Common myeloid progenitor, CD34-positive (primary cell): Measurements from ENCODE around the gene DCAF15.
"Not testable (repeated sequence)": the region's sequence is repeated elsewhere in the genome, so short reads cannot be mapped to it uniquely, and the experiment has no call there.

Experiments used
- CTCF ChIA-PET: fragments of 350-600 bp; sonication (Branson Sonifier 250); formaldehyde crosslinking; loops from one replicate; lab custom pipeline; 2021; ENCODE audit warnings: antibody characterized with exemption; lab: Charles Lee
- POLR2A ChIA-PET: fragments of 350-600 bp; sonication (Branson Sonifier 250); formaldehyde crosslinking; loops from one replicate; lab custom pipeline; 2021; ENCODE audit warnings: antibody characterized with exemption; lab: Charles Lee
- DNase-seq, 3 donors: peaks; one replicate each; pipeline versions ENCODE4 v3.0.0 to v3.0.0-alpha.2; 2013
- H3K27ac ChIP-seq, 2 experiments: 1 replicate in 1 of 2; 2 replicates in 1 of 2; pipeline ENCODE4 v1.7.0; 2013; ENCODE audit warnings: inconsistent platforms in 2 of 2, low read length in 2 of 2, mild to moderate bottlenecking in 2 of 2, low read depth in 1 of 2, moderate library complexity in 1 of 2; ENCODE audit not compliant: severe bottlenecking in 2 of 2, insufficient read depth in 1 of 2, poor library complexity in 1 of 2
- H3K27me3 ChIP-seq, 5 experiments: replicated peaks in 2 of 5; 1 replicate in 3 of 5; 2 replicates in 2 of 5; pipeline versions ENCODE4 v1.6.1 to v1.7.0; 2013; ENCODE audit warnings: low read length in 4 of 5, mild to moderate bottlenecking in 2 of 5, moderate library complexity in 2 of 5, inconsistent platforms in 1 of 5; ENCODE audit not compliant: insufficient read depth in 5 of 5, control insufficient read depth in 4 of 5
- H3K36me3 ChIP-seq, 4 experiments: 1 replicate in 2 of 4; 2 replicates in 2 of 4; pipeline versions ENCODE4 v1.6.1 to v1.7.0; 2013; ENCODE audit warnings: low read length in 3 of 4, control low read depth in 1 of 4, mild to moderate bottlenecking in 1 of 4; ENCODE audit not compliant: control insufficient read depth in 4 of 4, insufficient read depth in 4 of 4
- H3K4me1 ChIP-seq, 4 experiments: 1 replicate in 3 of 4; 2 replicates in 1 of 4; pipeline versions ENCODE4 v1.6.1 to v1.7.1; 2013; ENCODE audit warnings: low read length in 3 of 4, mild to moderate bottlenecking in 3 of 4, control low read depth in 1 of 4, inconsistent platforms in 1 of 4, moderate library complexity in 1 of 4; ENCODE audit not compliant: control insufficient read depth in 4 of 4, insufficient read depth in 4 of 4; ENCODE audit errors: control extremely low read depth in 1 of 4
- H3K4me3 ChIP-seq, 7 experiments: 1 replicate in 4 of 7; 2 replicates in 3 of 7; pipeline versions ENCODE4 v1.5.1 to v1.7.0; 2013; ENCODE audit warnings: mild to moderate bottlenecking in 7 of 7, low read length in 6 of 7, moderate library complexity in 6 of 7, inconsistent platforms in 2 of 7, low read depth in 2 of 7, control low read depth in 1 of 7; ENCODE audit not compliant: insufficient read depth in 4 of 7, control insufficient read depth in 1 of 7; ENCODE audit errors: extremely low read depth in 1 of 7
- H3K9me3 ChIP-seq, 5 experiments: 1 replicate in 4 of 5; 2 replicates in 1 of 5; pipeline versions ENCODE4 v1.6.1 to v1.7.1; 2013; ENCODE audit warnings: low read length in 4 of 5, mild to moderate bottlenecking in 2 of 5, inconsistent platforms in 1 of 5, low read depth in 1 of 5, moderate library complexity in 1 of 5; ENCODE audit not compliant: control insufficient read depth in 4 of 5, insufficient read depth in 2 of 5; ENCODE audit errors: control extremely low read depth in 1 of 5
- WGBS: methylation state at CpG from one replicate; pipeline ENCODE4 v1.1.5; 2013; ENCODE audit not compliant: insufficient coverage; 5-methylcytosine and 5-hydroxymethylcytosine counted together

Gene DCAF15

DNA sequence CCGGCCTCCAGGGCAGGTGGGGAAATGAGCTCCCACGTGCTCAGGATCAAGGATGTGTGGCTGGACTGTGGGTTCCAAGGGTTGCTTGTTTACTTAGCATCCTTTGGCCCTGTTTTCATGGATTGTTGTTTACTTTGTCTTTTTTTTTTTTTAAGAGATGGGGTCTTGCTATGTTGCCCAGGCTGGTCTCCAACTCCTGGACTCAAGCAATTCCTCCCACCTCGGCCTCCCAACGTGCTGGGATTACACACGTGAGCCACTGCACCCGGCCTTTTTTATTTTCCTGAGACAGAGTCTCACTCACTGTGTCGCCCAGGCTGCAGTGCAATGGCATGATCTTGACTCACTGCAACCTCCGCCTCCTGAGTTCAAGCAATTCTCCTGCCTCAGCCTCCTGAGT lies 14.9 kb downstream of the DCAF15 start:
- 97% methylated on average over 8 of the region's 8 CpGs for WGBS
- POLR2A ChIA-PET, H3K4me1 ChIP-seq, DNase-seq, H3K4me3 ChIP-seq, H3K27me3 ChIP-seq, H3K27ac ChIP-seq, H3K9me3 ChIP-seq, CTCF ChIA-PET: not testable (repeated sequence)
- H3K36me3 ChIP-seq, result peaks cover 11 to 69% (median 54%) of the 10 kb centered on the region in 4 experiments

DNA sequence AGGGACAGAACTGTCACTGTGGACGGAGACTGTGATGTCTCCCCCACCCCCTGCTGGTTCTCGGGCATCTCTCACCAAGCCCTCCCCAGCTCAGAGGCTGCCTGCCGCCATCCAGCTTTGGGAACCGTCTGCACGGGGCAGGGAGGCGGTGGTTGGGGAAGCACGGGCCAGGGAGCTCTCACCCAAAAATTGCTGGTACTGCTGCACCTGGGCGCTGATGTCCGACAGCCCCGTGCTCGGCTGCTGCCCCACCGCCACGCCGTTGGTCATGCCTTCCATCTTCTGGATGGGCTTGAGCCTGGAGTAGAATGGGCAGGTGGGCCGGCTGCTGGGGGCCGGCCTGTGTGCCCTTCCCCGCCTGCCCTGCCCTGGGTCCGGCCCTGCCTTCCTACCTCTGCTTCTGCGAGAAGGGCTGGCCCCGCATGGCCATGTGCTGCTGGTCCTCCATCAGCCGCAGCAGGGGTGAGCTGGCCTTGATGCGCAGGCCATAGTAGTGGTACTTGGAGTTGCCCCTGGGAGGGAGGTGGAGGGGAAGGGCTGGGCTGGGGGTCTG lies 16.1 kb downstream of the DCAF15 start:
- Histone ChIP-seq H3K27ac (no peak overlapping the region), H3K4me1 (no peaks in the 10 kb centered on the region), H3K4me3 (no peak overlapping the region), H3K9me3 (no peaks in the 10 kb centered on the region), H3K27me3 (no peaks in the 10 kb centered on the region), H3K36me3 (peaks cover 11 to 70% (median 54%) of the 10 kb centered on the region in 4 experiments)
- POLR2A ChIA-PET, result interaction anchor here (0.8 kb wide), 1 partner anchor 18 kb away, joined by 3 read pairs; no protein-coding TSS in a partner anchor
- CTCF ChIA-PET, result interaction anchor here (0.6 to 1.1 kb wide), 5 partner anchors 9 to 74 kb away, joined by 3 to 5 read pairs (median 3); no protein-coding TSS in a partner anchor
- 95% methylated on average over 14 of the region's 22 CpGs for WGBS
- no peak for DNase-seq

DNA sequence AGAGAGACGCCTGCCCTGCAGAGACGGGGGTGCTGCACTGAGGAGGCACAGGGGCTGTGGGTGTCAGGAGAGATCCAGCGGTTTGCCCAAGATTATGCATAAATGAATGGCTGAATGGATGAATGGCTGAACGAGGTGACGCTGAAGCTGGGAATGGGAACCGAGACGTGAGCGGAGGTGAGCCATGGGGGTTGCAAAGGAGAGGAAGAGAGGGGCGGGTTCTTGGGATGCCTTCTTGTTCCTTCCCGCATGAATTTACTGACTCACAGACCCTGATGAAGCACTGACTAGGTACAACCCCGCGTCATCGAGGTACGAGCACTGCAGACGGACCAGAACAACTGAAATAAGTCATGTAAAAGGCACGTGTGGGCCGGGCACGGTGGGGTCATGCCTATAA lies 16.7 kb downstream of the DCAF15 start:
- Histone ChIP-seq H3K36me3 (peaks cover 11 to 70% (median 53%) of the 10 kb centered on the region in 4 experiments), H3K27ac (no peak overlapping the region), H3K4me1 (no peaks in the 10 kb centered on the region), H3K9me3 (no peaks in the 10 kb centered on the region), H3K27me3 (no peaks in the 10 kb centered on the region), H3K4me3 (no peak overlapping the region)
- WGBS, result 98% methylated on average over 18 of the region's 18 CpGs
- POLR2A ChIA-PET, result no interaction called here
- CTCF ChIA-PET, result interaction anchor here (0.7 to 1.2 kb wide), 3 partner anchors 9 to 73 kb away, joined by 3 to 5 read pairs (median 4); no protein-coding TSS in a partner anchor
- no peak for DNase-seq

DNA sequence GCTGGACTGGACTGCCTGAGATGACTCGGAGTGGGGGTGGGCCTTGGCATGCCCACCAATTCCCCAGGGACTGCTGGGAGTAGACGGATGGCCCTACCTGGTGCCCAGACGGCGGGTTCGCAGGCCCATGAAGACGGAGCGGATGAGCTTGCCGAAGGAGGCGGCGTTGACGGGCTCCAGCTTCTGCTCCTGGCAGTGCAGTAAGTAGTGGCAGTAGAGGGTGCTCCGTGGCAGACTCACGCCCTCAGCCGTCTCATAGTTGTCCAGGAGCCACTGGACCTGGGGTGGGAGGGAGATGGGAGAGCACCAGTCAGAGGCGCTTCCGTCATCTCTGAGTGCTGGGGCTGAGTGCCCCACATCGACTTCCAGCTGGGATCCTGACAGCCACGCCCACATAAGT lies 17.6 kb downstream of the DCAF15 start:
- no peak for DNase-seq
- Histone ChIP-seq H3K27me3 (no peaks in the 10 kb centered on the region), H3K36me3 (peaks cover 8 to 71% (median 54%) of the 10 kb centered on the region in 4 experiments), H3K4me3 (no peak overlapping the region), H3K4me1 (no peaks in the 10 kb centered on the region), H3K9me3 (no peaks in the 10 kb centered on the region), H3K27ac (no peak overlapping the region)
- ChIA-PET POLR2A (no interaction called here), CTCF (interaction anchor here (1.0 to 1.4 kb wide), 4 partner anchors 10 to 91 kb away, joined by 3 to 6 read pairs (median 4); no protein-coding TSS in a partner anchor)
- 94% methylated on average over 17 of the region's 18 CpGs for WGBS

DNA sequence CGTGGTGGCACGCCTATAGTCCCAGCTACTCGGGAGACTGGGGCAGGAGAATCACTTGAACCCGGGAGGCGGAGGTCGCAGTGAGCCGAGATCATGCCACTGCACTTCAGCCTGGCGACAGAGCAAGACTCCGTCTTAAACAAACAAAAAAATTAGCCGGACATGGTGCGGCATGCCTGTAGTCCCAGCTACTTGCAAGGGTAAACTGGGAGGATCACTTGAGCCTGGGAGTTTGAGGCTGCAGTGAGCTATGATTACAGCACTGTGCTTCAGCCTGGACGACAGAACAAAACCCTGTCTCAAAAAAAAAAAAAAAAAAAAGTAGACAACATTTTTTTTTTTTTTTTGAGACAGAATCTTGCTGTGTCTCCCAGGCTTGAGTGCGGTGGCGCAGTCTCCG lies 19.6 kb downstream of the DCAF15 start:
- H3K27me3 ChIP-seq, H3K4me3 ChIP-seq, H3K4me1 ChIP-seq, POLR2A ChIA-PET, H3K9me3 ChIP-seq, DNase-seq, H3K27ac ChIP-seq: not testable (repeated sequence)
- WGBS, result 95% methylated on average over 10 of the region's 15 CpGs
- H3K36me3 ChIP-seq, result peaks cover 8 to 62% (median 42%) of the 10 kb centered on the region in 4 experiments
- CTCF ChIA-PET, result interaction anchor here (1.0 to 1.4 kb wide), 5 partner anchors 11 to 90 kb away, joined by 3 to 4 read pairs (median 4); no protein-coding TSS in a partner anchor

DNA sequence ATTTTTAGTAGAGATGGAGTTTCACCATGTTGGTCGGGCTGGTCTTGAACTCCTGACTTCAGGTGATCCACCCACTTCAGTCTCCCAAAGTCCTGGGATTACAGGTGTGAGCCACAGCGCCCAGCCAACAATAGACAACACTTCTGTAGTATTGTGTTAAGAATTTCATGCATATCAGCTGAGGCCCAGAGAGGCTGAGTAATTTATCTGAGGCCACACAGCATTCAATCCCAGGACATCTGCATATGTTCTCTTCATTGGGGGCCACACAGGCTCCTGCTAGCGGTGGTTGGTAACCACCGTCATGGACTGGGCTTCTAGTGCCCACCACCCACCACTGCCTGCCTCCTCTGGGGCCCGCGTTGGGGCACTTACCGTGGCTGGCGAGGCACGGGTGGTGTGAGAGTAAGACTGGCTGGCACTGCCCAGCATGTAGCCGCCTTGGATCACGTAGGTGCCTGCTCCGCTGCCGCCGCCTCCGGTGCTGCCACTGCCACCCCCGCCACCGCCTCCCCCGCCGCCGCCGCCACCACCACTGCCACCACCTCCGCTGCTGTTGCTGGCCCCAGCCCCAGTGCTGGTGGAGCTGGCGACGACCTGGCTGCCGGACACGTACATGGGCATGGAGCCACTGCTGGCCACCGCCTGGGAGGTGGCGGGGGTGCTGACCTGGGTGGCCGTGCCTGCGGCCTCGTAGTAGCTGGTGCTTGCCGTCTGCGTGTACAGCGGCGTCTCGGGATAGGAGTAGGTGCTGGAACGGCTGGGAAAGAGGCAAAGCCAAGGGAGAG lies 20.3 kb downstream of the DCAF15 start:
- POLR2A ChIA-PET, result no interaction called here
- H3K36me3 ChIP-seq, result peaks cover 8 to 56% (median 38%) of the 10 kb centered on the region in 4 experiments
- H3K27ac ChIP-seq, result no peak overlapping the region
- H3K9me3 ChIP-seq, result no peaks in the 10 kb centered on the region
- no peaks in the 10 kb centered on the region for H3K4me1 ChIP-seq
- CTCF ChIA-PET, result interaction anchor here (0.9 to 1.4 kb wide), 5 partner anchors 11 to 46 kb away, joined by 3 to 4 read pairs (median 4); no protein-coding TSS in a partner anchor
- no peak for DNase-seq
- 96% methylated on average over 23 of the region's 37 CpGs for WGBS
- no peaks in the 10 kb centered on the region for H3K27me3 ChIP-seq
- H3K4me3 ChIP-seq, result no peak overlapping the region
